GM23338 (cell line): Measurements from ENCODE around the gene CERS3. TPM values are rescaled to one million over a fixed set of nuclear protein-coding genes. Genes with fewer than 3 reads are reported as not detected.

Source experiments
- ATAC-seq: fragments of 200-7000 bp; cut with Tn5 transposase; 3 replicates; pipeline ENCODE4 v1.9.1; 2020
- DNase-seq: peaks from one replicate; pipeline ENCODE4 v3.0.0-alpha.2; 2015; ENCODE audit warnings: low spot score
- H2AFZ ChIP-seq: fragments of 200-600 bp; sonication (generic); 2 replicates; pipeline ENCODE4 v1.8.0; 2016; ENCODE audit warnings: antibody characterized with exemption, mild to moderate bottlenecking, moderate library complexity
- H3F3A ChIP-seq: fragments of 200-600 bp; sonication (generic); replicated peaks from 2 replicates; pipeline ENCODE4 v1.8.0; 2017; ENCODE audit warnings: antibody characterized with exemption, mixed run types, low read depth
- H3K27ac ChIP-seq: fragments of 200-600 bp; sonication (generic); 2 replicates; pipeline ENCODE4 v1.6.1; 2016; ENCODE audit warnings: low read depth
- H3K27me3 ChIP-seq: fragments of 200-600 bp; sonication (generic); 2 replicates; pipeline ENCODE4 v1.8.0; 2016; ENCODE audit warnings: mild to moderate bottlenecking, mixed run types, moderate library complexity; ENCODE audit not compliant: insufficient read depth
- H3K36me3 ChIP-seq: fragments of 200-600 bp; sonication (generic); 2 replicates; pipeline ENCODE4 v1.8.0; 2016; ENCODE audit warnings: mild to moderate bottlenecking; ENCODE audit not compliant: insufficient read depth
- H3K4me1 ChIP-seq: fragments of 200-600 bp; sonication (generic); 2 replicates; pipeline ENCODE4 v1.8.0; 2016; ENCODE audit warnings: mild to moderate bottlenecking, moderate library complexity; ENCODE audit not compliant: insufficient read depth
- H3K4me2 ChIP-seq: fragments of 200-600 bp; sonication (generic); 2 replicates; pipeline ENCODE4 v1.7.1; 2017; ENCODE audit warnings: mixed run types
- H3K4me3 ChIP-seq: fragments of 200-600 bp; sonication (generic); 2 replicates; pipeline ENCODE4 v1.6.1; 2016; ENCODE audit warnings: mixed run types
- H3K79me2 ChIP-seq: fragments of 200-600 bp; sonication (generic); replicated peaks from 2 replicates; pipeline ENCODE4 v1.8.0; 2017; ENCODE audit warnings: mild to moderate bottlenecking; ENCODE audit not compliant: insufficient read depth
- H3K9me2 ChIP-seq: fragments of 200-600 bp; sonication (generic); 2 replicates; pipeline ENCODE4 v1.8.0; 2017; ENCODE audit not compliant: insufficient read depth
- H4K20me1 ChIP-seq: fragments of 200-600 bp; sonication (generic); replicated peaks from 2 replicates; pipeline ENCODE4 v1.8.0; 2017; ENCODE audit warnings: mild to moderate bottlenecking; ENCODE audit not compliant: insufficient read depth
- H3K27ac Mint-ChIP-seq: 2 replicates; pipeline ENCODE4 v1.8.0; 2020; ENCODE audit warnings: inconsistent platforms, mild to moderate bottlenecking, moderate library complexity, mixed read lengths
- H3K27me3 Mint-ChIP-seq: 3 replicates; pipeline ENCODE4 v1.8.0; 2022; ENCODE audit warnings: low read depth, mild to moderate bottlenecking, moderate library complexity, mixed read lengths, inconsistent platforms; ENCODE audit not compliant: insufficient read depth, poor library complexity
- H3K36me3 Mint-ChIP-seq: 3 replicates; pipeline ENCODE4 v1.8.0; 2021; ENCODE audit warnings: low read depth, mild to moderate bottlenecking, inconsistent platforms, moderate library complexity, mixed read lengths
- H3K4me1 Mint-ChIP-seq: 3 replicates; pipeline ENCODE4 v1.8.0; 2020; ENCODE audit warnings: mild to moderate bottlenecking, inconsistent platforms, mixed read lengths
- H3K4me3 Mint-ChIP-seq: 3 replicates; pipeline ENCODE4 v1.8.0; 2021; ENCODE audit warnings: moderate library complexity, mild to moderate bottlenecking, inconsistent platforms, mixed read lengths
- H3K9me3 Mint-ChIP-seq: 3 replicates; pipeline ENCODE4 v1.8.0; 2020; ENCODE audit warnings: moderate library complexity, mild to moderate bottlenecking, inconsistent platforms, mixed read lengths
- CREB1 ChIP-seq: fragments of 250-450 bp; sonication (Bioruptor Pico); IDR thresholded peaks from 2 replicates; pipeline ENCODE4 v1.5.0; 2020; ENCODE audit warnings: low read depth, mild to moderate bottlenecking, moderate library complexity
- CTCF ChIP-seq, 2 experiments: fragments of 200-600 bp in 1 of 2; sonication (generic) in 1 of 2; conservative IDR thresholded peaks; 2 replicates each; pipeline versions ENCODE4 v1.5.1 to v1.6.1; 2016 to 2017; ENCODE audit warnings: antibody characterized with exemption in 2 of 2, low read depth in 2 of 2, mild to moderate bottlenecking in 2 of 2, moderate library complexity in 1 of 2
- ETS1 ChIP-seq: IDR thresholded peaks from 2 replicates; pipeline ENCODE4 v1.6.1; 2016; ENCODE audit warnings: antibody characterized with exemption
- EZH2 ChIP-seq: fragments of 200-600 bp; sonication (generic); IDR thresholded peaks from one replicate; pipeline ENCODE4 v1.8.0; 2017; ENCODE audit warnings: antibody characterized with exemption, mild to moderate bottlenecking, low read depth; ENCODE audit not compliant: unreplicated experiment
- JUNB ChIP-seq: IDR thresholded peaks from one replicate; pipeline ENCODE4 v1.6.1; 2016; ENCODE audit warnings: antibody characterized with exemption; ENCODE audit not compliant: unreplicated experiment
- NANOG ChIP-seq: IDR thresholded peaks from 2 replicates; pipeline ENCODE4 v1.6.1; 2016; ENCODE audit warnings: antibody characterized with exemption, borderline replicate concordance
- POLR2AphosphoS5 ChIP-seq: IDR thresholded peaks from 2 replicates; pipeline ENCODE4 v1.6.1; 2016; ENCODE audit warnings: antibody characterized with exemption, low read depth
- REST ChIP-seq: IDR thresholded peaks from one replicate; pipeline ENCODE4 v1.6.1; 2018; ENCODE audit warnings: antibody characterized with exemption; ENCODE audit not compliant: unreplicated experiment
- STAT1 ChIP-seq: IDR thresholded peaks from one replicate; pipeline ENCODE4 v1.6.1; 2016; ENCODE audit warnings: antibody characterized with exemption; ENCODE audit not compliant: unreplicated experiment
- ZNF114 ChIP-seq: fragments of 250-450 bp; sonication (Bioruptor Pico); IDR thresholded peaks from 2 replicates; pipeline ENCODE4 v1.5.0; 2020; ENCODE audit warnings: mild to moderate bottlenecking, moderate library complexity
- ZNF331 ChIP-seq: fragments of 250-450 bp; sonication (Bioruptor Pico); IDR thresholded peaks from 2 replicates; pipeline ENCODE4 v1.5.0; 2020; ENCODE audit warnings: low read depth, mild to moderate bottlenecking, moderate library complexity
- ZNF462 ChIP-seq: fragments of 250-450 bp; sonication (Bioruptor Pico); IDR thresholded peaks from 2 replicates; pipeline ENCODE4 v1.5.0; 2020; ENCODE audit warnings: mild to moderate bottlenecking, moderate library complexity
- polyA plus RNA-seq: library from polyadenylated mRNA; unstranded; fragments of >200 nt; fragmentation: Nextera tagmentation; extraction: Ambion mirVana; gene quantifications from 2 replicates; pipeline ENCODE4 v1.2.1, GENCODE V29; 2016
- total RNA-seq: library from RNA; depleted of rRNA; stranded (reverse); fragments of >200 nt; shearing (Covaris generic); gene quantifications from 2 replicates; pipeline ENCODE4 v1.2.3, GENCODE V29; 2014

Gene CERS3
- total and polyA plus RNA-seq, 2 experiments from 2014 or later: 1.8 to 2.2 TPM

GRCh38 chr15:100493213-100493612, 35.5 kb downstream of the CERS3 start:
- Histone ChIP-seq H3K9me2 (no peaks in the 10 kb centered on the region), H3K4me2 (no peak overlapping the region), H4K20me1 (no peaks in the 10 kb centered on the region), H3K4me1 (no peaks in the 10 kb centered on the region), H3F3A (no peaks in the 10 kb centered on the region), H3K27me3 (no peaks in the 10 kb centered on the region), H2AFZ (no peak overlapping the region), H3K79me2 (no peaks in the 10 kb centered on the region), H3K36me3 (no peaks in the 10 kb centered on the region), H3K4me3 (no peak overlapping the region), H3K27ac (no peak overlapping the region)
- no peaks in the 10 kb centered on the region for H3K4me1 Mint-ChIP-seq
- no peaks in the 10 kb centered on the region for H3K27me3 Mint-ChIP-seq
- TF ChIP-seq EZH2 (no peak), ETS1 (no peak), POLR2AphosphoS5 (no peak), STAT1 (no peak), NANOG (no peak), ZNF462 (CRISPR knock-in tag) (no peak), CREB1 (CRISPR knock-in tag) (no peak), CTCF (conservative IDR thresholded peaks at IDR 0.05; ENCODE audit: low read depth in 2 of 2) (no peak), JUNB (no peak), ZNF114 (CRISPR knock-in tag) (no peak), ZNF331 (CRISPR knock-in tag) (no peak), REST (no peak)
- H3K27ac Mint-ChIP-seq: no peak overlapping the region
- no peaks in the 10 kb centered on the region; the same call in 2 of the 3 replicates for H3K9me3 Mint-ChIP-seq
- ATAC-seq (no peak), DNase-seq (no peak)
- no peaks in the 10 kb centered on the region for H3K36me3 Mint-ChIP-seq
- no peak overlapping the region for H3K4me3 Mint-ChIP-seq
